GM12892 (cell line): Measurements from ENCODE around the gene CD302.
"Not testable (repeated sequence)": the region's sequence is repeated elsewhere in the genome, so short reads cannot be mapped to it uniquely, and the experiment has no call there.

Source experiments
- DNase-seq: peaks from one replicate; pipeline ENCODE4 v3.0.0; 2011; ENCODE audit not compliant: insufficient read length
- FAIRE-seq: peaks from 2 replicates; lab custom pipeline; 2011; peaks lifted over from hg19 to GRCh38; lab: Jason Lieb, UNC
- POLR2A ChIP-seq: IDR thresholded peaks from 2 replicates; pipeline ENCODE4 v1.6.1; 2011; ENCODE audit warnings: low read depth, low read length, control low read depth
- POLR2AphosphoS5 ChIP-seq: IDR thresholded peaks from 2 replicates; pipeline ENCODE4 v1.6.1; 2011; ENCODE audit warnings: low read depth, low read length, control low read depth
- TAF1 ChIP-seq: IDR thresholded peaks from 2 replicates; pipeline ENCODE4 v1.6.1; 2011; ENCODE audit warnings: low read depth, mild to moderate bottlenecking, control low read depth, low read length, borderline replicate concordance

Gene CD302

DNA sequence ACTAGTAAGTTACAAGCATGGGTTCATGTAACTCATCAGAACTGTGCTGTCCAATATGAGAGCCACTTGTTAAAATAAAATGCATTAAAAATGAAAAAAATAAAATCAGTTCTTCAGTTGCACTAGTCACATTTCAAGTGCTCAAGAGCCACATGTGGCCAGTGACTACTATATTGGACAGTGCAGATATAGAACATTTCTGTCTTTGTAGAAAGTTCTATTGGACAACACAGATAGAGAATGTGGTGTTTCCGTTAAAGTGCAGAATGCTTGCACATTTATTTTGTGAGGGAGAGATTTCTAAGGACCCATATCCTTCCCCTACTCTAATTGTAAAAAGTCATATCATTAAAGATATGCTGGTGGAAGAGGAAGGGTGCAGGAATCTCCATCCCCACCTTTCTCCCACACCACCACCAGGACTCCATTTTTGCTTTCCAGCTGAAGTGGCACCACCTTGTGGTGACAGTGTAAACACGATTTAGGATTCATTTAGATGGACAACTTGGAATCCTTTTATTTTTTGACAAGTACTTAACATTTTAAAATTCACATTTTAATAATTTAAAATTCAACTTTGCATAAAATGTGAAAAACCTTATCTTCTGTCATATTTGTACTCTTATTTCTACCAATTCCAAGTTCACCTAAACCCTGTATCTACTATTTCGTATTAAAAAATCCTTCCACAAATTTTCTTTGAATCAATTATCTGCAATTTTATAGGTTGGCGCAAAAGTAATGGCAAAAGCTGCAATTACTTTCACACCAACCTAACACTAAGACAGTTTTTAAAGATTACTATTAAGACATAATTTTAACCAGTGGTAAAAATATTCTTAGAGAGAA lies 9.4 kb upstream of the CD302 start:
- TF ChIP-seq POLR2A, result no peak
- TF ChIP-seq POLR2AphosphoS5, result no peak
- no peak for TF ChIP-seq TAF1
- DNase-seq (no peak), FAIRE-seq (peak; percentile 5)

DNA sequence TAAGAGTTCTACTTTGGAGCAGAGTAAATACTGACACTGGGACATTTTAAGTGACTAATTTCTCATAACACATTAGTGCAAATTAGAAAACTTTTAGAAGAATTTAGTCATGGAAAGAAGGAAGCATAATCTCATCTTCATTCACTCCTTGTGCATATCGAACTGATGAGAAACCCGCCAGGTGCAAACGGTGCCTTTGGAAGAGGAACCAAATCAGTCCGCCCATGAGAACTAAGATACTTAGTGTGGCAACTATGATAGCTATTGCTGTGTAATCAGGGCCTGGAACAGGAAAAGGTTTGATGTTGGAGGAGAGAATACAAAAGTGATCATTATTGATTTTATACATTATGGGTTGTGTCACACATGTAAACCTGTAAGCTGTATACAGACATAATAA lies 6.9 kb upstream of the CD302 start:
- DNase-seq (no peak), FAIRE-seq (no peak)
- no peak for TF ChIP-seq POLR2AphosphoS5
- TF ChIP-seq TAF1, result no peak
- no peak for TF ChIP-seq POLR2A

DNA sequence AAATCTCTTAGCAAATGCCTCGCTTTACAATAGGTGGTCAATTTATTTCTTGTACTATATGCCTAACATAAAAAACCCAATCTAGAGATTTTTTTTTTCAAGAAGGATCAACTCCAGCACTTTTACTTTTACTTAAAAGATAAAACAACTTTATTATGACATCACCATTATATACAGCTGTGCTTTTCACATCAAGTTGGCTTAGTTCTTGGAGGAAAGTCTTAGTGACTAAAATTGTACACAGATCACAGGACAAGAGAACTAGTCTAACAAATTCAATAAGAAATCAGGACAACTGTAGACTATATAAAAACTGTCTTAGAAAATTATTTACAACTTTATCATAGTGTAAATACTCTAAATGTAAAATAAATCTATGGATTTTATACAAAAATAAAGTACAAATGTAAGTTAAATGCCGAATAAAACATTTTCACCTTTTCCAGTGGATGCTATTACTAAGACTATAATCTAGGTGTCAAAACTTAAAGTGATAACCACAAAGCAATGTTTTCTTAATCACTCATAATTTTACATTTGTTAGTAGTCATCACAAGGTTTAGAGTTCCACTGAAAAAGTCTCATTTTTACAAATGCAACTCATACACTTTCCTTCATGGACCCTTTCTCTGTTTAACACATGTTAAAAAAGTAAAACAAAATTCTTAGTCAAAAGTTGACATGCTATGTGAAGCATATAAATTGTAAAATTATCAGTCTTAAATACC lies 5.4 kb upstream of the CD302 start:
- DNase-seq, result no peak
- no peak for FAIRE-seq
- TF ChIP-seq TAF1 (no peak), POLR2AphosphoS5 (no peak), POLR2A (no peak)

DNA sequence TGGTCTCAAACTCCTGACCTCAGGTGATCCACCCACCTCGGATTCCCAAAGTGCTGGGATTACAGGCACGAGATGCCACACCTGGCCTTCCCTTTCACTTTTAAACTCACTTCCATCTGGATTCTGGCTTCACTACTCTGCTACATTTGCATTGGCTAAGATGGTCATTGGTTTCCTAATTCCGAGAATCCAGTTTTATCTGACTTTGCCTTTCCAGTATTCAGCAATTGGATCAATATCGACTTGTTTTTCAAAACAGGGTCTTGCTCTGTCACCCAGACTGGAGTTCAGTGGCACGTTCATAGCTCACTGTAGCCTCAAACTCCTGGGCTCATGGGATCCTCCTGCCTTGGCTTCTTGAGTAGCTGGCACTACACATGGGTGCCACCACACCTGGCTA lies 4.7 kb upstream of the CD302 start:
- no peak for DNase-seq
- FAIRE-seq, result no peak
- no peak for TF ChIP-seq POLR2A
- no peak for TF ChIP-seq TAF1
- TF ChIP-seq POLR2AphosphoS5, result no peak

DNA sequence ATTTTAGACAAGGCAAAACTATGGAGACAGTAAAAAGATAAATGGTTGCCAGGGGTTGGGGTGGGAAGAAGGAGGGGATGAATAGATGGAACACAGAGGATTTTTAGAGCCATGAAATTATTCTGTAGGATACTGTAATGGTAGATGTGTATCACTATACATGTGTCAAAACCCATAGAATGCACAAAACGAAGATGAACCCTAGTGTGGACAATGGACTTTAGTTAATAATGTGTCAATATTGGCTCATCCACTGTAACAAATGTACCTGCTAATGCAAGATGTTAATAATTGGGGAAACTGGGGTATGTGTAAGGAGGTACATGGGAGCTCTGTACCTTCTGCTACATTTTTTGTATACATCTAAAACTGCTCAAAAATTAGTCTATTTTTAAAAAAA lies 1.8 kb upstream of the CD302 start:
- DNase-seq, result no peak
- TF ChIP-seq POLR2AphosphoS5 (no peak), TAF1 (no peak), POLR2A (no peak)

DNA sequence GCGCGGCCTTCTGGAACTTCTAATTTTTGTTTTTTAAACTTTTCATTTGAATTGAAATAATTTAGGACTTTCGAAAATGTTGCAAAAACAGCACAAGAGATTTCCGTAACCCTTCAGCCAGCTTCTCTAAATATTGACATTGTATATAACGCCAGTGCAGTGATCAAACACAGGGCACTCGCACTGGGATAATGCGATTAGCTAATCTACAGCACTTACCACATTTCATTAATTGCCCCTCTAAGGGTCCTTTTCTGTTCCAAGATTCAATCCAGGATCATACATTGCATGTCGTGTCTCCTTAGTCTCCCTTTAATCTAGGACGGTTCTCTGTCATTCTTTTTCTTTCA lies 343 bp upstream of the CD302 start:
- DNase-seq (no peak), FAIRE-seq (no peak)
- no peak for TF ChIP-seq POLR2A

More for the DNA sequence above, 1.8 kb upstream of the CD302 start:
- no peak for FAIRE-seq

DNA sequence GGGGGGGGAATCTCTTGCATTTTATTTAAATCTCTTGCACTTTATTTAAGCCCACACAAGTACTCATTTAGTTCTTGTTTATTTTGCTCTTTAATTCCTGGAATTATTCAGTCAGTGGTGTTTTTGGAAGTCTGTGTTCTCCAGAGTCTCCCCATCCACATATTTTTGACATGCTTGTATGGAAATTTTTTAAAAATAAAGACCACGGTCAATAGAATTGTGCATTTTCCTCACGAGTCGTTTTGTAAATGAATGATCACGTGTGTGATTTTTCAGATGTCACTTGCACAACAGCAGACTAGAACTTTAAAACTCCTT lies 824 bp downstream of the CD302 start:
- DNase-seq (no peak), FAIRE-seq (peak; percentile 33)
- no peak for TF ChIP-seq TAF1
- no peak for TF ChIP-seq POLR2AphosphoS5
- no peak for TF ChIP-seq POLR2A

DNA sequence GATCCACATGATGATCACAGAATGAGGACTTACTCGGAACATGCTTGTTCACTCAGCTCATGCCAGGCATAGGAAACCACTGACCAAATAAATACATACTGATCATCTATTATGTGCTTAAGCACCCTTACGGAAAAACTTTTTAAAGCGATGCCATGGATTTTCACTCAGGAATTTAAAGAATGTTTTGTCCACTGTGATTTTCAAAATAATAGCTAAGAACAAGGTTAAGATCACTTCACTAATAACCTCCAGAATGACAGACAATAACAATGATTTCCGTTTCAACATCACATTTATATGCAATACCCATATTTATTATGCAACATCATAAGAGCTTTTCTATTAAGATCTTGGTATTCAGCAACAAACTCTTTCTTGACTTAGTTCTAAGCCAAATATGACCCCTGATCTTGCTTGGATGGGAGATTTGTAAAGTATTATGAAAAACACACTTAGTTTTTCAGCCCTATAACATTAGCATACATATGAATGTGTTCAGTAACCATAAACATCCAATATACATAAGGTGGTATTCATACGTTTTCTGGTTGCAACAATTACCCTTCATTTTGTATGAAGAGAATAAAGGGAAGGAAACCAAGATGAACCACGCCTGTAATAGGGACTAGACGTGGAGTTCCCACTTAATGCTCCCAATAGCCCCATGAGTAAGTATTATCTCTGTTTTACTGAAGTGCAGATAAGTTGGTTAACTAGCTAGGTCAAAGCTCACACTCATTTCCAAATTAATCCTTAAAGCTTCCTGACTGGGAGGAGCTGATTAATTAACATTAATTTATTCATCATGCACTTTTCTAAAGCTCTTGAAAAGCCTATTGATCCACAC lies 1.9 kb downstream of the CD302 start:
- TF ChIP-seq POLR2A (no peak), POLR2AphosphoS5 (no peak), TAF1 (no peak)
- no peak for FAIRE-seq
- DNase-seq, result no peak

DNA sequence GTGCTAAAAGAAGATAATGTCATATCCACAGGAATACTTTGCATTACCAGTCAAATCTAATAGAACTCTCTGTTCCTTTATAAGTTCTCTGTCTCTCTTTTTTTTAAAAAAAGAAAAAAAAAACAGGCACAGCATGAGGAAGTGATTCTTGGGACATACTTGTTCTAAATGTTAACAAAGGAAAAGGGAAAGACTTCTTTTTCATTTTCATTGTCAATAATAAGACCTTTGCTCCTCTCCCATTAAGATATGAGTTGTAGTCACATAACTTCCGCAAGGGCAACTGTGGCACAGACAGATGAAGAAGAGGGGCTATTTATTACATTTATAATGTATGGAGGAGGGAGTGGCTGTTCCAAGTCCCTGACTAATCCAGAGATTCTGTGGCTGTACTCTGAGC lies 4.7 kb downstream of the CD302 start:
- TF ChIP-seq TAF1 (no peak), POLR2A (no peak), POLR2AphosphoS5 (no peak)
- DNase-seq, result no peak
- no peak for FAIRE-seq

DNA sequence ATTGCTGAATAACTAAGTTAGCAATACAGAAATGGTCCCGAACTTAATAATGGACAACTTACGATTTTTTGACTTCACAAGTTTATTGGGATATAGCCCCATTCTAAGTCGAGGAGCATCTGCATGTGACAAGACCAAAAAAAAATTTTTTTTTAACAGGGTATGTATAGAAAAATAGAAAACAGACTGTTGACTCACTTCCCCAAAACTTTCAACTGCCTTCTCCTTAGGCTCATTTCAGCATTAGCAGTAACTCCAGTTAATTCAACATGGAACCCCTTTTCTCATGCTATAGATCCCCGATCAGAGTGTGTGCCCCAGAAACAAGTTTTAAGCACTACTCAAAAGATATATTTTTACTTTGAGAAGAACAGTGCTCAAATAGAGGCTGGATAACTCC lies 5.4 kb downstream of the CD302 start:
- TF ChIP-seq TAF1 (no peak), POLR2AphosphoS5 (no peak), POLR2A (no peak)
- FAIRE-seq, result no peak
- DNase-seq, result no peak

DNA sequence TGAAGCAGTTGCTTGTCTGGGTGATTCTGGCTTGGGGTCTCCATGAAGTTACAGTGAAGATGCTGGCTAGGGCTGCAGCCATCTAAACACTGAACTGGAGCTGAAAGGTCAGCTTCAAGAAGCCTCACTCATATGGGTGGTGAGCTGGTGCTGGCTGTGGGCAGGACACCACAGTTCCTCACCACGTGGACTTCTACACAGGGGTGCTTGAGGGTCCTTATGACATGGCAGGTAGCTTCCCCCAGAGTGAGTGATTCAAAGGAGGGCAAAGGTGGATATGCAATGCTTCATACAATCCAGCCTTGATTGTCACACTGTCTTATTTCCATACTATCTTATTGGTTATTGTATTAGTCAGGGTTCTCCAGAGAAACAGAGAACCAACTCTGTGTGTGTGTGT lies 6.0 kb downstream of the CD302 start:
- DNase-seq (no peak), FAIRE-seq (no peak)
- TF ChIP-seq POLR2AphosphoS5, result no peak
- no peak for TF ChIP-seq TAF1
- TF ChIP-seq POLR2A, result no peak

DNA sequence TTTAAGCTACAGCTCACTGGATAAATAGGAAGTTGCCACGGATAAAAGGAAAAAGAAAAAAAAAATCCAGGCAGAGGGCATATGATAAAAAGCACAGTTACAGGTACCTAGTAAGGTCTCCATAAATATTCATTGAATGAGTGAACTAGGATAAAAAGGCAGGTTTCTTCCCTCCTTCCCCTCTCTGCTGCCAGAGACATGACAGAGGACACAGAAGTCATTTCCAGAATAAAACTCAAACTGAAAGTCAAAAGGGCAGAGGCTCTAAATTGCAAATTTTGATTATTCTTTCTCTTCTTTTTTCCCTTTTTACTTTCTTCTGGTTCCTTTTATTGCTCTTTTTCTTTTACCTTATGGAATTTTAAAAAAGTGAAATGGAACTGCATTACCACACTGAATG lies 7.7 kb downstream of the CD302 start:
- FAIRE-seq, result no peak
- no peak for TF ChIP-seq POLR2AphosphoS5
- TF ChIP-seq POLR2A, result no peak
- TF ChIP-seq TAF1, result no peak
- DNase-seq, result no peak

DNA sequence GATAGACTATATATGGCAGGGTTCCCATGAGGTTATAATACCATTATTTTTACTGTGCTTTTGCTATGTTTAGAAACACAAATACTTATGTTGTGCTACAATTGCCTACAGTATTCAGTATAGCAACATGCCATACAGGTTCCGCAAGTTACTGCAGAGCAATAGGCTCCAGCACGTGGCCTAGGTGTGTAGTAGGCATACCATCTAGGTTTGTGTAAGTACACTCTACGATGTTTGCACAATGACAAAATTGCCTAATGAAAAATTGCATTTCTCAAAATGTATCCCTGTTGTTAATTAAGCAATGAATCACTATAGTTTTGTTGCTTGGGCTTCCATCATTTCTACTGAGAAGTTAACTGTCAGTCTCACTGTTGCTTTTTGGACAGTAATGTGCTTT lies 9.8 kb downstream of the CD302 start:
- no peak for TF ChIP-seq POLR2AphosphoS5
- no peak for TF ChIP-seq POLR2A
- no peak for TF ChIP-seq TAF1
- no peak for FAIRE-seq
- no peak for DNase-seq

DNA sequence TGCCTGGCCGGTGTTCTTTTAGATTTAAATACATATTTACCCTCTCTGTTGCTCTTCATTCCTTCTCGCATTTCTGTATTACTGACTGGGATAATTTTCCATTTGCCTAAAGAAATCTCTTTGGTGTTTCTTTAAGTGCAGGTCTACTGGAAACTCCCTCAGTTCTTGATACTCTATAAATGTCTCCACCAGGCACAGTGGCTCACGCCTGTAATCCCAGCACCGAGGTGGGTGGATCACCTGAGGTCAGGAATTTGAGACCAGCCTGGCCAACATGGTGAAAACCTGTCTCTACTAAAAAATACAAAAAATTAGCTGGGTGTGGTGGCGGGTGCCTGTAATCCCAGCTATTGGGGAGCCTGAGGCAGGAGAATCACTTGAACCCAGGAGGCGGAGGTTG lies 10.4 kb downstream of the CD302 start:
- not testable (repeated sequence) for DNase-seq, FAIRE-seq
